Retinal pigment epithelial cell (primary cell): ENCODE results near the gene HSPA12A.

Experiments used
- DNase-seq: peaks from one replicate; pipeline ENCODE4 v3.0.0-alpha.2; 2010; ENCODE audit warnings: low read depth
- H3K4me3 ChIP-seq: 2 replicates; pipeline ENCODE4 v1.5.1; 2011; ENCODE audit warnings: mild to moderate bottlenecking, low read length, control low read depth, moderate library complexity
- TF ChIP-seq, protein P1 (sequence below): conservative IDR thresholded peaks from 2 replicates; pipeline ENCODE4 v1.5.1; 2011; ENCODE audit warnings: low read depth, low read length, control low read depth, inconsistent platforms

The HSPA12A gene

DNA sequence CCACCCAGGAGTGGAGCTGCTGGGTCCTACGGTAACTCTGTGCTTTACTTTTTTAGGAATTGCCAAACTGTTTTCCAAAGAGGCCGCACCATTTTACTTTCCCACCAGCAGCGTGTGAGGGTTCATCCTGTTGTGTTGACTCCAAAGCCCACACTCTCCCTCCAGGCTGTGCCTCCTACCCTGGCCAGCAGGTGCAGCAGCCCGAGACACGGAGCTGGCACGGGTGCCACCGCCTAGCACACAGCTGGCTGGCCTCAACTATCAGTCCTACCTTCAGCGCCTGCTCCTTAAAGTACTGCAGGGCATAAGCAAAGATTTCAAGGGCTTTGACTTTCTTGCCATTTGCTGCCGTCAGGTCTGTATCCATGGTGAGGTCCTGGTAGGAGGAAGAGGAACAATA is 44.0 kb downstream of the HSPA12A start:
- H3K4me3 ChIP-seq: no peak overlapping the region
- TF ChIP-seq, protein P1, sequence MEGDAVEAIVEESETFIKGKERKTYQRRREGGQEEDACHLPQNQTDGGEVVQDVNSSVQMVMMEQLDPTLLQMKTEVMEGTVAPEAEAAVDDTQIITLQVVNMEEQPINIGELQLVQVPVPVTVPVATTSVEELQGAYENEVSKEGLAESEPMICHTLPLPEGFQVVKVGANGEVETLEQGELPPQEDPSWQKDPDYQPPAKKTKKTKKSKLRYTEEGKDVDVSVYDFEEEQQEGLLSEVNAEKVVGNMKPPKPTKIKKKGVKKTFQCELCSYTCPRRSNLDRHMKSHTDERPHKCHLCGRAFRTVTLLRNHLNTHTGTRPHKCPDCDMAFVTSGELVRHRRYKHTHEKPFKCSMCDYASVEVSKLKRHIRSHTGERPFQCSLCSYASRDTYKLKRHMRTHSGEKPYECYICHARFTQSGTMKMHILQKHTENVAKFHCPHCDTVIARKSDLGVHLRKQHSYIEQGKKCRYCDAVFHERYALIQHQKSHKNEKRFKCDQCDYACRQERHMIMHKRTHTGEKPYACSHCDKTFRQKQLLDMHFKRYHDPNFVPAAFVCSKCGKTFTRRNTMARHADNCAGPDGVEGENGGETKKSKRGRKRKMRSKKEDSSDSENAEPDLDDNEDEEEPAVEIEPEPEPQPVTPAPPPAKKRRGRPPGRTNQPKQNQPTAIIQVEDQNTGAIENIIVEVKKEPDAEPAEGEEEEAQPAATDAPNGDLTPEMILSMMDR: no peak
- DNase-seq: no peak

DNA sequence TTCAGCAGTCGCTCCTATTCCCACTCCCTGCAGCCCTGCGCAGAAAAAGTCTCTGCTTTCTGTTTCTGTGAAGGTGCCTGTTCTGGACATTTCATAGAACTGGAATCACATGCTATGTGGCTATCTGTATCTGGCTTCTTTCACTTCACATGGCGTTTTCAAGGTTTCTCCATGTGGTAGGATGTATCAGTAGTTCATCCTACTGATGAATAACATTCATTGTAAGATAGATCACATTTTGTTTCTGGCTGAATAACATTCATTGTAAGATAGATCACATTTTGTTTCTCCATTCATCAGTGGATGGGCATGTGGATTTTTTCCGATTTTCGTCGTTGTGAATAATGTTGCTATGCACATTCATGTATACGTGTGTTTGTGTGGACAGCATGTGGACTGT is 44.5 kb downstream of the HSPA12A start:
- no peak for DNase-seq
- TF ChIP-seq, protein P1: no peak
- H3K4me3 ChIP-seq: no peak overlapping the region

DNA sequence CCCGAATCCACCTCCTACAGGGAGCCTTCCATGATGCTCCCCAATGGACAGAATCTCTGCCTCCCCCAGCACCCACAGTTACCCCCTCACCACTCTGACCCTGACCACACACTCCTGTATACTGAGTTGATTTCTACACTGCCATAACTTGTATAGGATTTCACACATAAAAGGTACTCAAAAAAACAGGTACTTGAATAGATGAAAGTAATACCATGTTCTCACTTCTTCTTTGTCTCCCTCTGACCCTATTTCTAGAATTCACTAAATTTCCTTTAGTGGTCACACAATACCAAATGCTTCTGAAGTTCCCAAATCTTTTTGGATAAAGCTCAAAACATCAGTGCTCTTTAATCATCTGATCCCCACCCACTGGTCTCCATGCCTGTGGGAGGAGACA is 45.4 kb downstream of the HSPA12A start:
- DNase-seq: no peak
- no peak overlapping the region for H3K4me3 ChIP-seq
- TF ChIP-seq, protein P1: no peak

DNA sequence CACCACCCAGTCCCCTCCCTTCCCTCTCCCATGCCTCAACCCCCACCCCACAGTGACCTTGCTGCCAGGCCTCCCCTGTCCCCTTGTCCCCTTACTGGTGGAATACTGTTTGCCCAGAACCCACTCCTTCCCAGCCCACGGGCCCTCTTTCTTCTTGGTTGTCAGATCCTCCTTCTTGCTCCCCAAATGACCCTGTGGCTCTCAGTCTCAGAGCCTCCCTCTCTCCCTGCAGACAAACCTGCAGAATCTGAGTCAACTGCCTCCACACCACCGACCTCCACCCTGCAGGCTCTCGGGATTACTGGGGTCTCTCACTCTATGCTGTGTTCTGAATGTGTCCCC is 47.5 kb downstream of the HSPA12A start:
- H3K4me3 ChIP-seq: no peak overlapping the region
- TF ChIP-seq, protein P1: no peak
- no peak for DNase-seq

DNA sequence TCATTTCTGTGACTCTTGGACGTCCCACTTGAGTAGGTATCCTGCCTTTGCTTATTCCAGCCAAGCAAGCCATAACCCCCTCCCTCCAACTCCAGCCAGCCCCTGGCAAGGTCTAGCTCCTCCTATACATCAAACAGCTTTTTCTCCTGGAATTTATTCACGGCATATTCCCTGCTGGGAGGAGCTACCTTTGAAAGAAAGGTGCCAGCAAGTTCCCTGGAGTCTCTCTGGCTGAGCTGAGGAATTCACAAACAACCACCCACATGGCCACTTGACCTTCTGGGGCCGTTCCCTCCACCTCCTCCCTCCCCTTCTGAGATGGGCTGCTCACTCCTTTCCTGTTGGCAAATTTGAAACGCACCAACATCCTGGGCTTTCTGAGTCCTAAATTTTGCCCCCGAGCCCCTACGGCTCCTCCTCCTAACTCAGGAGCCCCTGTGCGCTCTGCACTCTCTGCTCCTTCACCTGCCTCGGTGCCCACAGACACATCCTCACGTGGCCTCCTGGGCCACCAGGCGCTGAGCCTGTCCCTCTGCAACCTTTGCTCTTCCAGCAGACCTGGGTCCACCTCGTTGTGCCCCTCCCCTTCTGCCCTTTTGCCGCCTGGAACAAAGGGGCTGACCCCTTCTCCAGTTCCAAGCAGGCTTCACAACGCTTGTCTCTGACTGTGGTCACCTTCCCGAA is 48.0 kb downstream of the HSPA12A start:
- TF ChIP-seq, protein P1: no peak
- H3K4me3 ChIP-seq: no peak overlapping the region
- DNase-seq: no peak

DNA sequence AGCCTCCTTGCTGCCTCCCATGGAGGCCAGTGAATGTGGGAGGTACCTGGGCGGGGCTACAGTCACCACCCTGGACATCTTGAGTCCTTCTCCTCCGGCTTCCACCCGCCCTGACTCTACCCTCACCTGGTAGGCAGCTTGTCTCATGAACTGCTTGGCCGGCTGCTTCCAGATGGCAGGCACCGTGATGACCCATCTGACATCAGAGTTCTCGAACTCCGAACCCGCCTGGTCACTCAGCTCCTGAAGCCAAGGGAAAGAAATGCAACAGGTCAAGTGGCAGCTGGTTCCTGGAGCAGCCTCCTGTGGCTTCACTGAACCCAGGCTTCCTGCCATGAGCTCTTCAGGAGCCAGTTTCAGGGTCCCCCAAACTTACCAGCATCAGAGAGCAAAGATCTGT is 50.1 kb downstream of the HSPA12A start:
- H3K4me3 ChIP-seq: no peak overlapping the region
- TF ChIP-seq, protein P1: no peak
- DNase-seq: no peak

DNA sequence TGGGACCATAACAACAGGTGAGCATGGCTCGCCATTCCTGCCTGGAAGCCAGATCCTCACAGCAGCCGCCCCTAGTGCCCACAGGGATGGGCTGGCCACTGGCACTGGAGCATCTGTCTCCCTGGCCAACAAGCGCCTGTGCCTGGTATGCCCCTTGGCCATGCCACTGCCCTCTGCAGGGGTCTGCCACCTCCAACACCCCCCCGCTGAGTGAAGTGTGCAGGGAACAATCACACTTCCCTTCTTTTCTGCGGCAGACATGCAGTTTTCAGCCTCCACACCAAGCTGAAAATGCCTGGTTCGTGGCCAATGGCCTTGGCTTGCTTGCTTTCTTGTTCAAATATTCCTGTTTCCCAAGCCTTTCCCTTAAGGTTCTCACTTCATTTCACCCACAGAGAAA is 50.7 kb downstream of the HSPA12A start:
- no peak overlapping the region for H3K4me3 ChIP-seq
- TF ChIP-seq, protein P1: no peak
- DNase-seq: no peak
